DMS 273 treated with DMSO at 0.1 percent for 48 hours (cell line): ENCODE data around the gene SLC25A23.
"Not testable (repeated sequence)": the region's sequence is repeated elsewhere in the genome, so short reads cannot be mapped to it uniquely, and the experiment has no call there.

Source experiments
- DNase-seq: peaks from one replicate; lab custom pipeline; 2025; lab: John Stamatoyannopoulos, UW

Gene SLC25A23

GRCh38 chr19:6402058-6402457 lies 57.5 kb downstream of the SLC25A23 start:
- DNase-seq, result no peak

GRCh38 chr19:6400062-6400944 lies 59.3 kb downstream of the SLC25A23 start:
- DNase-seq, result not testable (repeated sequence)

GRCh38 chr19:6396305-6396704 lies 63.3 kb downstream of the SLC25A23 start:
- DNase-seq, result no peak

- DNase-seq, result no peak
Observed at GRCh38 chr19:6394831-6395230, 64.8 kb downstream of the SLC25A23 start.

GRCh38 chr19:6393983-6394412 lies 65.6 kb downstream of the SLC25A23 start:
- DNase-seq, result no peak

GRCh38 chr19:6393074-6393982 lies 66.3 kb downstream of the SLC25A23 start, which contains the start of gene GTF2F1:
GTF2F1 (minus strand) TSS chr19:6393164; CDS start chr19:6392995, 169 bp downstream.
- peak; percentile 81 for DNase-seq

GRCh38 chr19:6392221-6393073 lies 67.1 kb downstream of the SLC25A23 start:
- no peak for DNase-seq
